Inflammatory macrophage (primary cell): Measurements from ENCODE around the gene CLRN1.

Experiments
- DNase-seq, 2 donors: peaks; one replicate each; pipeline ENCODE4 v3.0.0-alpha.2; 2020 to 2022

The CLRN1 gene

GRCh38 chr3:150975086-150975991 lies 2.8 kb upstream of the CLRN1 start:
- DNase-seq, result no peak

GRCh38 chr3:150970665-150971324 lies 1.7 kb downstream of the CLRN1 start:
- no peak for DNase-seq

- no peak for DNase-seq
Observed at GRCh38 chr3:150968341-150969035, 4.0 kb downstream of the CLRN1 start.

GRCh38 chr3:150965436-150965835 lies 7.1 kb downstream of the CLRN1 start:
- DNase-seq, result no peak

- DNase-seq, result no peak
Observed at GRCh38 chr3:150961949-150962348, 10.6 kb downstream of the CLRN1 start.

GRCh38 chr3:150960708-150961684 lies 11.5 kb downstream of the CLRN1 start:
- peak in 1 of 2 donors; percentile 35 for DNase-seq

- no peak for DNase-seq
Observed at GRCh38 chr3:150958683-150959082, 13.8 kb downstream of the CLRN1 start.

- no peak for DNase-seq
Observed at GRCh38 chr3:150956376-150956775, 16.2 kb downstream of the CLRN1 start.

GRCh38 chr3:150951923-150952322 lies 20.6 kb downstream of the CLRN1 start:
- DNase-seq, result no peak

- no peak for DNase-seq
Observed at GRCh38 chr3:150945226-150946032, 27.1 kb downstream of the CLRN1 start.

GRCh38 chr3:150942221-150942620 lies 30.3 kb downstream of the CLRN1 start:
- DNase-seq, result no peak

- no peak for DNase-seq
Observed at GRCh38 chr3:150936693-150937092, 35.8 kb downstream of the CLRN1 start.

GRCh38 chr3:150933473-150933995 lies 39.0 kb downstream of the CLRN1 start:
- no peak for DNase-seq

GRCh38 chr3:150931745-150932144 lies 40.8 kb downstream of the CLRN1 start:
- no peak for DNase-seq

- DNase-seq, result no peak
Observed at GRCh38 chr3:150930839-150931238, 41.7 kb downstream of the CLRN1 start.

- DNase-seq, result no peak
Observed at GRCh38 chr3:150928234-150928633, 44.3 kb downstream of the CLRN1 start.

GRCh38 chr3:150926328-150926727 lies 46.2 kb downstream of the CLRN1 start:
- DNase-seq, result no peak

GRCh38 chr3:150925751-150926201 lies 46.8 kb downstream of the CLRN1 start:
- peak; percentile 37 to 58 for DNase-seq

- no peak for DNase-seq
Observed at GRCh38 chr3:150922611-150923010, 49.9 kb downstream of the CLRN1 start.

- DNase-seq, result no peak
Observed at GRCh38 chr3:150921209-150921608, 51.3 kb downstream of the CLRN1 start.

GRCh38 chr3:150920236-150920635 lies 52.3 kb downstream of the CLRN1 start:
- DNase-seq, result no peak
